GM19023 (cell line): ENCODE results near the gene TFCP2.
"Not testable (repeated sequence)": the region's sequence is repeated elsewhere in the genome, so short reads cannot be mapped to it uniquely, and the experiment has no call there.

ENCODE experiments used
- ATAC-seq: cut with Tn5 transposase; IDR thresholded peaks from one replicate; pipeline ENCODE4 v1.9.1; 2021; ENCODE audit warnings: mild to moderate bottlenecking, moderate library complexity; ENCODE audit not compliant: unreplicated experiment

TFCP2 gene

GRCh38 chr12:51172515-51173431 is at the start of gene TFCP2:
TSS of gene TFCP2 (minus strand) at chr12:51173135. CDS start at chr12:51172422, 713 bp downstream.
- peak; percentile 96 for ATAC-seq

- ATAC-seq = no peak
Measured at GRCh38 chr12:51222461-51222860, 49.5 kb upstream of the TFCP2 start.

- not testable (repeated sequence) for ATAC-seq
Measured at GRCh38 chr12:51219857-51220256, 46.9 kb upstream of the TFCP2 start.

GRCh38 chr12:51219322-51219721 is 46.4 kb upstream of the TFCP2 start:
- no peak for ATAC-seq

- no peak for ATAC-seq
Measured at GRCh38 chr12:51218607-51219161, 45.7 kb upstream of the TFCP2 start.

- peak; percentile 89 for ATAC-seq
Measured at GRCh38 chr12:51217968-51218606, 45.2 kb upstream of the TFCP2 start, which contains the start of gene POU6F1. TSS of gene POU6F1 (minus strand) at chr12:51218062. CDS start at chr12:51206836, 11,226 bp downstream.

GRCh38 chr12:51217133-51217967 is 44.4 kb upstream of the TFCP2 start:
- ATAC-seq = peak; percentile 33

- no peak for ATAC-seq
Measured at GRCh38 chr12:51216642-51217041, 43.7 kb upstream of the TFCP2 start.

- ATAC-seq = no peak
Measured at GRCh38 chr12:51214895-51215294, 42.0 kb upstream of the TFCP2 start.

GRCh38 chr12:51210690-51211395 is 37.9 kb upstream of the TFCP2 start:
- ATAC-seq = no peak

- ATAC-seq = no peak
Measured at GRCh38 chr12:51209259-51209658, 36.3 kb upstream of the TFCP2 start.

GRCh38 chr12:51208016-51208660 is 35.2 kb upstream of the TFCP2 start:
- ATAC-seq = no peak

- ATAC-seq = no peak
Measured at GRCh38 chr12:51205350-51205749, 32.4 kb upstream of the TFCP2 start.

GRCh38 chr12:51202718-51203117 is 29.8 kb upstream of the TFCP2 start:
- no peak for ATAC-seq

- ATAC-seq = no peak
Measured at GRCh38 chr12:51200806-51201205, 27.9 kb upstream of the TFCP2 start.

GRCh38 chr12:51200156-51200555 is 27.2 kb upstream of the TFCP2 start:
- no peak for ATAC-seq

- ATAC-seq = no peak
Measured at GRCh38 chr12:51199366-51199945, 26.5 kb upstream of the TFCP2 start.

GRCh38 chr12:51198568-51199365 is 25.8 kb upstream of the TFCP2 start:
- ATAC-seq = no peak
